ENCODE results near the gene SF3A2. TPM values are rescaled to one million over a fixed set of nuclear protein-coding genes. Genes with fewer than 3 reads are reported as not detected.

Gene SF3A2
- polyA plus RNA-seq, 1 donor from 2014 or later, result 14.4 TPM

GRCh38 chr19:2248136-2249009 is 11.7 kb downstream of the SF3A2 start:
- Histone ChIP-seq H3K9me3 (ENCODE audit: low read length) (no peaks in the 10 kb centered on the region), H2AFZ (ENCODE audit: low read depth, low read length) (no peak overlapping the region), H3K27ac (ENCODE audit: low read length) (no peak overlapping the region), H3K4me2 (ENCODE audit: low read length) (no peak overlapping the region), H3K4me3 (ENCODE audit: low read length) (no peak overlapping the region), H3K9me2 (ENCODE audit: insufficient read depth, low read length) (no peaks in the 10 kb centered on the region), H3K79me2 (replicated peaks; ENCODE audit: insufficient read depth, low read length) (no peaks in the 10 kb centered on the region), H3K36me3 (ENCODE audit: insufficient read depth, low read length) (no peaks in the 10 kb centered on the region), H3F3A (ENCODE audit: insufficient read depth, low read length, poor library complexity, severe bottlenecking) (no peaks in the 10 kb centered on the region), H3K27me3 (ENCODE audit: insufficient read depth, low read depth, low read length) (peaks cover 10% of the 10 kb centered on the region), H3K9ac (ENCODE audit: low read length) (no peak overlapping the region), H4K20me1 (ENCODE audit: insufficient read depth) (no peaks in the 10 kb centered on the region)
- TF ChIP-seq REST (IDR thresholded peaks at IDR 0.05; ENCODE audit: borderline replicate concordance), result no peak
- TF ChIP-seq EZH2 (IDR thresholded peaks at IDR 0.05; ENCODE audit: borderline replicate concordance, insufficient read depth, low read length, poor library complexity, severe bottlenecking), result no peak
- TF ChIP-seq TAF1 (IDR thresholded peaks at IDR 0.05; ENCODE audit: low read depth), result no peak
- TF ChIP-seq EP300 (conservative IDR thresholded peaks at IDR 0.05; ENCODE audit: poor library complexity, severe bottlenecking), result no peak
- TF ChIP-seq RAD21 (conservative IDR thresholded peaks at IDR 0.05), result no peak
- TF ChIP-seq SMC3 (conservative IDR thresholded peaks at IDR 0.05; ENCODE audit: poor library complexity), result no peak
- no peak for TF ChIP-seq POLR2AphosphoS5 (IDR thresholded peaks at IDR 0.05)
- TF ChIP-seq MXI1 (conservative IDR thresholded peaks at IDR 0.05; ENCODE audit: poor library complexity, severe bottlenecking), result no peak
- TF ChIP-seq, protein P1, sequence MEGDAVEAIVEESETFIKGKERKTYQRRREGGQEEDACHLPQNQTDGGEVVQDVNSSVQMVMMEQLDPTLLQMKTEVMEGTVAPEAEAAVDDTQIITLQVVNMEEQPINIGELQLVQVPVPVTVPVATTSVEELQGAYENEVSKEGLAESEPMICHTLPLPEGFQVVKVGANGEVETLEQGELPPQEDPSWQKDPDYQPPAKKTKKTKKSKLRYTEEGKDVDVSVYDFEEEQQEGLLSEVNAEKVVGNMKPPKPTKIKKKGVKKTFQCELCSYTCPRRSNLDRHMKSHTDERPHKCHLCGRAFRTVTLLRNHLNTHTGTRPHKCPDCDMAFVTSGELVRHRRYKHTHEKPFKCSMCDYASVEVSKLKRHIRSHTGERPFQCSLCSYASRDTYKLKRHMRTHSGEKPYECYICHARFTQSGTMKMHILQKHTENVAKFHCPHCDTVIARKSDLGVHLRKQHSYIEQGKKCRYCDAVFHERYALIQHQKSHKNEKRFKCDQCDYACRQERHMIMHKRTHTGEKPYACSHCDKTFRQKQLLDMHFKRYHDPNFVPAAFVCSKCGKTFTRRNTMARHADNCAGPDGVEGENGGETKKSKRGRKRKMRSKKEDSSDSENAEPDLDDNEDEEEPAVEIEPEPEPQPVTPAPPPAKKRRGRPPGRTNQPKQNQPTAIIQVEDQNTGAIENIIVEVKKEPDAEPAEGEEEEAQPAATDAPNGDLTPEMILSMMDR (IDR thresholded peaks at IDR 0.05; ENCODE audit: poor library complexity, severe bottlenecking), result no peak

GRCh38 chr19:2249010-2249866 is 12.6 kb downstream of the SF3A2 start, which contains the start of gene AMH:
TSS of gene AMH (plus strand) at chr19:2249323. CDS start at chr19:2249333, 10 bp downstream.
- H2AFZ ChIP-seq (ENCODE audit: low read depth, low read length), result no peak within 1 kb of the TSS
- no peaks in the 10 kb centered on the region for H3K9me3 ChIP-seq (ENCODE audit: low read length)
- H3F3A ChIP-seq (ENCODE audit: insufficient read depth, low read length, poor library complexity, severe bottlenecking), result no peaks in the 10 kb centered on the region
- H3K36me3 ChIP-seq (ENCODE audit: insufficient read depth, low read length), result no peaks in the 10 kb centered on the region
- no peaks in the 10 kb centered on the region for H3K9me2 ChIP-seq (ENCODE audit: insufficient read depth, low read length)
- peaks cover 14% of the 10 kb centered on the region for H3K27me3 ChIP-seq (ENCODE audit: insufficient read depth, low read depth, low read length)
- TF ChIP-seq POLR2AphosphoS5 (IDR thresholded peaks at IDR 0.05) (no peak), SMC3 (conservative IDR thresholded peaks at IDR 0.05; ENCODE audit: poor library complexity) (no peak), MXI1 (conservative IDR thresholded peaks at IDR 0.05; ENCODE audit: poor library complexity, severe bottlenecking) (no peak), TAF1 (IDR thresholded peaks at IDR 0.05; ENCODE audit: low read depth) (no peak), RAD21 (conservative IDR thresholded peaks at IDR 0.05) (no peak), EZH2 (IDR thresholded peaks at IDR 0.05; ENCODE audit: borderline replicate concordance, insufficient read depth, low read length, poor library complexity, severe bottlenecking) (no peak), REST (IDR thresholded peaks at IDR 0.05; ENCODE audit: borderline replicate concordance) (no peak)
- TF ChIP-seq, protein P1 (IDR thresholded peaks at IDR 0.05; ENCODE audit: poor library complexity, severe bottlenecking), result no peak
- no peaks in the 10 kb centered on the region for H4K20me1 ChIP-seq (ENCODE audit: insufficient read depth)
- no peak within 1 kb of the TSS for H3K9ac ChIP-seq (ENCODE audit: low read length)
- no peak within 1 kb of the TSS for H3K4me3 ChIP-seq (ENCODE audit: low read length)
- no peak within 1 kb of the TSS for H3K4me2 ChIP-seq (ENCODE audit: low read length)
- H3K27ac ChIP-seq (ENCODE audit: low read length), result no peak within 1 kb of the TSS
- H3K79me2 ChIP-seq (replicated peaks; ENCODE audit: insufficient read depth, low read length), result no peaks in the 10 kb centered on the region

All from neural cell (in vitro differentiated cells).